ENCODE measurements around the gene PAEP.

PAEP gene

DNA sequence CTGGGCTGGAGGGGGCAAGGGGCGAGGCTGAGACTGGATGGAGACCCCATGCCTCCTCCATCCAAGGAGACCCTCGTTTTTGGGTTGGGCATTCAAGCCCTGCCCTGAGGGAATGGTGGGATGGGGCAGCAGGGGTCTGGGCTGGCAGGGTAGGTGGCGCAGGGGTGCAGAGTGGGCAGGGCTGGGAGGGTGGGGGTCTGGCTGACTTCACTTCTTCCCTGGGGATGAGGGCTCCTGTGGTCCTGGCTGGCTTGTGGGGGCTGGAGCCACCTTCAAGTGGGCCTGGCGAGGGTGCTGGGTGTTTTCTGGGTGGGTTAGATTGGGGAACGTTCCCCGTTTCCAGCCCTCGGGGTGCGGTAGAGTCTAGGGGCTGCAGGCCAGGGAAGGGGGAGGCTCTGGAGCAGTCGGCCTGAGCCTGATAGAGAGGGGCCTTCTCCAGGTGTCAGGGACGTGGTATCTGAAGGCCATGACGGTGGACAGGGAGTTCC lies 39.9 kb upstream of the PAEP start:
- Histone ChIP-seq H3K4me3 (ENCODE audit: low read depth in 1 of 2, low read length in 1 of 2) (no peak overlapping the region), H3K9me3 (no peaks in the 10 kb centered on the region), H3K36me3 (no peaks in the 10 kb centered on the region), H3K27me3 (peaks cover 27% of the 10 kb centered on the region), H3K27ac (no peak overlapping the region), H3K4me1 (ENCODE audit: control insufficient read depth in 1 of 2, insufficient read depth in 1 of 2, low read depth in 1 of 2, low read length in 1 of 2) (no peaks in the 10 kb centered on the region)
- TF ChIP-seq CTCF (IDR thresholded peaks at IDR 0.05): no peak

DNA sequence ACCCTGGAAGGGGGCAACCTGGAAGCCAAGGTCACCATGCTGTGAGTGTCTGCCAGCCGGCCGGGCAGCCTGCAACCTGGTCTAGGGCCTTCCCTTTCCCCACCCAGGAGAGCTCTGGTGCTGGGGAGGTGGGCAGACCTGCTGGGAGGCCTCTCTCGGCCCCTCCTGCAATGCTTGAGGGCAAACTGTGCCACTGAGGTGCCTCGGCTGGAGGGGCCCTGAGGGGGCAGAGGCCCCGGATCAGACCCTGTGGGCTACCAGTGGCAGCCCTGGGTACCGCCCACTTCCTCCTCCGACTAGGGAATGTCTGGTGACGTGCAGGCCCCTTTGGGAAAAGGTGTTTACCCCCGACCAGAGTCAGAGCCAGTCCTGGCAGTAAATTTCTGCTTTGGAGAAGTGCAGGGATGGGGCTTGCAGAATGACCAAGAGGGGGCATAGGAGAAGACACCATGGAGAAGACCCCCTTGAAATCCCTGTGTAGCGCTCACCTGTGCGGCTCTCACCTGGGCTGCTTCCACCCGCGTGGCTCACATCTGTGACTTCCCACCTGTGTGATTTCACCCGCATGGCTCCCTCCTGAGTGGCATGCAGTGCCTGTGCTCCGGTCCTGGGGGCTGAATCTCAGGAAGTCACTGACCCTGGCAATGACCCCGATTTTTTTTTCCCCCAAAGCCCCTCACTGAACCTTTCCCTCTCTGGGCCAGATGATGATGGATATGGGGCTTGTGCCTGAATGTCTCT lies 39.2 kb upstream of the PAEP start:
- Histone ChIP-seq H3K27me3 (peaks cover 20% of the 10 kb centered on the region), H3K4me3 (ENCODE audit: low read depth in 1 of 2, low read length in 1 of 2) (no peak overlapping the region)
- TF ChIP-seq CTCF (IDR thresholded peaks at IDR 0.05): no peak

GRCh38 chr9:135522931-135523330 lies 38.6 kb upstream of the PAEP start:
- TF ChIP-seq CTCF (IDR thresholded peaks at IDR 0.05): no peak
- H3K27me3 ChIP-seq: peaks cover 14% of the 10 kb centered on the region
- no peaks in the 10 kb centered on the region for H3K36me3 ChIP-seq
- H3K27ac ChIP-seq: no peak overlapping the region
- no peak overlapping the region for H3K4me3 ChIP-seq (ENCODE audit: low read depth in 1 of 2, low read length in 1 of 2)
- H3K9me3 ChIP-seq: no peaks in the 10 kb centered on the region
- H3K4me1 ChIP-seq (ENCODE audit: control insufficient read depth in 1 of 2, insufficient read depth in 1 of 2, low read depth in 1 of 2, low read length in 1 of 2): no peaks in the 10 kb centered on the region

More for the DNA sequence above, 39.2 kb upstream of the PAEP start:
- Histone ChIP-seq H3K9me3 (no peaks in the 10 kb centered on the region), H3K36me3 (no peaks in the 10 kb centered on the region), H3K4me1 (ENCODE audit: control insufficient read depth in 1 of 2, insufficient read depth in 1 of 2, low read depth in 1 of 2, low read length in 1 of 2) (no peaks in the 10 kb centered on the region), H3K27ac (no peak overlapping the region)

DNA sequence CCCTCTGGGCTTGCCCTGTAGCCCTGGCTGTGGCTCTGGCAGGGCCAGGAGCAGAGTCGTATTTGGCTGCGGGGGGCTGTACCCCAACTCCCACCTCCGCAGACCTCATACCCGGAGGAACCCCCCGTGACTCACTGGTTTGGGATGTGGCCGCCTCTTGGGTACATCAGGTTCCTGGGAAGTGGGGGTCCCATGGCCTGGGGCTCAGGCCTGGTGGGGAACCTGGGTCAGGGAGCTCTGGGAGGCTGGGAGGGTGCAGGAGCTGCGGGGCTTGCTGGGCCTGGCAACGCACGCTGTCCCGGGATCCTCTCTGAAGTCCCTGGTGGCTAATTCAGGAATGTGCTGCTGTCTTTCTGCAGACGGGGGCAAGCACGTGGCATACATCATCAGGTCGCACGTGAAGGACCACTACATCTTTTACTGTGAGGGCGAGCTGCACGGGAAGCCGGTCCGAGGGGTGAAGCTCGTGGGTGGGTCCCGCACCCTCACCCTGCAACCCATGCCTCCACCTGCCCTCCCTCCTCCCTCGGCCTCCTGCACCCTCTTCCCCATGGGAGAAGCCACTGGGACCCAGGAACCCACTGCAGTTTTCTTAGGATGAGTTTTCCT lies 37.9 kb upstream of the PAEP start:
- TF ChIP-seq CTCF (IDR thresholded peaks at IDR 0.05): no peak
- Histone ChIP-seq H3K36me3 (no peaks in the 10 kb centered on the region), H3K27me3 (peaks cover 7% of the 10 kb centered on the region), H3K4me3 (ENCODE audit: low read depth in 1 of 2, low read length in 1 of 2) (no peak overlapping the region), H3K9me3 (no peaks in the 10 kb centered on the region), H3K27ac (no peak overlapping the region), H3K4me1 (ENCODE audit: control insufficient read depth in 1 of 2, insufficient read depth in 1 of 2, low read depth in 1 of 2, low read length in 1 of 2) (no peaks in the 10 kb centered on the region)

- Histone ChIP-seq H3K27me3 (peaks cover 6% of the 10 kb centered on the region), H3K9me3 (no peaks in the 10 kb centered on the region), H3K4me1 (ENCODE audit: control insufficient read depth in 1 of 2, insufficient read depth in 1 of 2, low read depth in 1 of 2, low read length in 1 of 2) (no peaks in the 10 kb centered on the region), H3K27ac (no peak overlapping the region), H3K4me3 (ENCODE audit: low read depth in 1 of 2, low read length in 1 of 2) (no peak overlapping the region), H3K36me3 (no peaks in the 10 kb centered on the region)
- TF ChIP-seq CTCF (IDR thresholded peaks at IDR 0.05): no peak
Observed at GRCh38 chr9:135524130-135524861, 37.3 kb upstream of the PAEP start.
